ENCODE data around the gene KSR2.

- TF ChIP-seq CTCF (IDR thresholded peaks at IDR 0.05) = no peak
- no peak for TF ChIP-seq POLR2A (IDR thresholded peaks at IDR 0.05)
Observed at GRCh38 chr12:117574655-117575054, 394.1 kb downstream of the KSR2 start.
